NT2/D1 (cell line): ENCODE data around the gene NISCH.

ENCODE experiments used
- SUZ12 ChIP-seq: IDR thresholded peaks from 2 replicates; pipeline ENCODE4 v1.6.1; 2011; ENCODE audit not compliant: insufficient read length, insufficient read depth; ENCODE audit errors: extremely low read depth
- YY1 ChIP-seq: IDR thresholded peaks from 2 replicates; pipeline ENCODE4 v1.6.1; 2011; ENCODE audit not compliant: insufficient read length, insufficient read depth
- ZNF274 ChIP-seq: IDR thresholded peaks from 2 replicates; pipeline ENCODE4 v1.6.1; 2011; ENCODE audit warnings: mild to moderate bottlenecking, low read depth, low read length

DNA sequence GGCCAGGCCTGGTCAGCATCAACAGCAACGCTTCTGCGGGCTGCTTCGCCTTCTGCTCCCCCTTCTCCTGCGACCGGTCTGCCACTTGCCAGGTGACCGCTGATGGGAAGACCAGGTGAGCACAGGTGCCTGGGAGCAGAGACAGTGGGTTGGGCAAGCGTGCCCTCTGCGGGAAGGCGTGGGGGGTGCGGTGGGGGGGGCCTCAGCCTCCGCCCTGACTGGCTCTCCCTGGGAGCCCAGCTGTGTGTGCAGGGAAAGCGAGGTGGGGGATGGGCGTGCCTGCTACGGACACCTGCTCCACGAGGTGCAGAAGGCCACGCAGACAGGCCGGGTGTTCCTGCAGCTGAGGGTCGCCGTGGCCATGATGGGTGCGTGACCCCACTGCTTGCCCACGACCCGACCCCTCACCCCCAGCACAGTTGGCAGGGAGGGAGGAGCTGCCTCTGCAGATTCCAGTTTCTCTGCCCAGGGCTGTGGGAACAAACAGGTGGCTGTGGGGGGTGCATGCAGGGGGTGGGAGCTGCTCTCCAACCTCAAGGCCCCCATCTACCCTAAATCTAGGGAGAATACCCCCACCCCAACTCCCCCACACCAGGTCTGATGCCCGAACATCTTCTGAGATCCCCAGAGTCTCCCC is 48.5 kb downstream of the NISCH start:
- TF ChIP-seq YY1 (no peak), ZNF274 (no peak), SUZ12 (no peak)
